Fibroblast of the aortic adventitia (primary cell): ENCODE results near the gene NPIPA3. TPM values are rescaled to one million over a fixed set of nuclear protein-coding genes. Genes with fewer than 3 reads are reported as not detected.
"Not testable (repeated sequence)": the region's sequence is repeated elsewhere in the genome, so short reads cannot be mapped to it uniquely, and the experiment has no call there.

Experiments used
- DNase-seq: peaks from one replicate; pipeline ENCODE4 v3.0.0-alpha.2; 2010; ENCODE audit warnings: low read depth
- H3K4me3 ChIP-seq: 2 replicates; pipeline ENCODE4 v1.5.1; 2011; ENCODE audit warnings: low read depth, mild to moderate bottlenecking, control low read depth, low read length, moderate library complexity
- total RNA-seq: library from RNA; depleted of rRNA; stranded (reverse); fragments of >200 nt; gene quantifications from 2 replicates; pipeline ENCODE4 v1.2.3, GENCODE V29; 2012; ENCODE audit warnings: low replicate concordance

Gene NPIPA3
- total RNA-seq, 1 donor, result 0.54 TPM

DNA sequence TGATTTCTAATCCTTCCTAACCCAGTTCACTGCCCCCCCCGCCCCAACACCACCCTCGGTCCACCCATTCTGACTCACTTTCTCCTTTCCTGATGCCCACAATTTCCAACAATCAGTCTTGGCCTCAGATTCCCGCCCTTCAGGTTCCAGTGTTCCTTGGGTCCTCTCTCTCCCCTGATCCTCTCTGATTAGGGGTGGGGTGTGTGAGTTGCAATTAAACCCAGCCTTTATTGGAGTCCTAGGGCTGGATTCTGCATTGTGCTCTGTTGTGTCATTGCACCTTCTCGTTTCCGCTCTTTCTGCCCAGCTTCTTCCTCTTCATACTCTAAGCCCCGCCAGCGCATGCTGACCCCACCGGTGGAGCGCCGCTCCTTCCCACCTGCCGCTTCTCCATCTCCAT lies 38.6 kb downstream of the NPIPA3 start:
- DNase-seq, H3K4me3 ChIP-seq: not testable (repeated sequence)

DNA sequence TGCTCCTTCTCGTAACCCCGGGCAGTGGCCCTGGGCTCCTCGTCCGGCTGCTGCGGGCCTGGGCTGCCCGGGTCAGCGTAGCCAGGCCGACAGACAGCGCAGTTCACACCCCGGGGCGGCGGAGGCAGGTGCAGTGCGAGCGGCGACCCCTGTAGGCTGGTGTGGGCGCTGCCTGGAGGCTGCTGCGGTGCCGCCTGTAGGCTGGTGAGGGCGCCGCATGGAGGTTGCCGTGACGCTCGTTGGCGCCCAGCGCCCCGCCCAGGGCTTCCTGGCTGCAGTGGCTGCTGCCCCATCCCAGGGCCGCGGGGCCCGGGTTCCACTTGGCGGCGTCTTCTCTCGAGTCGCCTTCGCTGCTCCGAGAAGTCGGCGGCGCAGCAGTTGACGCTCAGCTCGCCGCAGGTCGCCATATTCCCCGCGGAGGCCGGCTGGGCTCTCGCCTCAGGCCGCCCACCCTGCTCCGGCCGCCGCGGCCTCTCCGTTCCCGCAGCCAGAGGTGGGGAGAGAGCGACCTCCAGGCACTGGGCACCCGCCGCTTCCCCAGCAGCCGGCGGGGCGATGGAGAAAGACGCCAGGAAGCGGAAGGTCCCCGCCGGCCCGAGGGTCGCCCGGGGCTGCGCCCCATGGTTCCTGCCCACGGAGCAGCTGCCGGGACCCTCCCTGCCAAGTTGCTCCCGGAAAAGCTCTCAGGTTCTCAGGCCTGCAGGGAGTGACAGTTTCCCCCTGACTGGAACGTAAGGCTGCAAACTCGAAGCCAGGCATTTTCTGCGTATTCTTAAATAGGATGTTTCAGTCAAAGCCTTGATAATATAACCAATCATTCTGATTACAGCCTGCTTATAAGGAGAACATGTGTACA lies 39.3 kb downstream of the NPIPA3 start, which contains the start of gene NPIPA2:
NPIPA2 (plus strand) TSS at position 261 of the 856 bp plus-strand sequence. CDS start 5,533 bp downstream, outside the sequence.
- not testable (repeated sequence) for H3K4me3 ChIP-seq, DNase-seq

DNA sequence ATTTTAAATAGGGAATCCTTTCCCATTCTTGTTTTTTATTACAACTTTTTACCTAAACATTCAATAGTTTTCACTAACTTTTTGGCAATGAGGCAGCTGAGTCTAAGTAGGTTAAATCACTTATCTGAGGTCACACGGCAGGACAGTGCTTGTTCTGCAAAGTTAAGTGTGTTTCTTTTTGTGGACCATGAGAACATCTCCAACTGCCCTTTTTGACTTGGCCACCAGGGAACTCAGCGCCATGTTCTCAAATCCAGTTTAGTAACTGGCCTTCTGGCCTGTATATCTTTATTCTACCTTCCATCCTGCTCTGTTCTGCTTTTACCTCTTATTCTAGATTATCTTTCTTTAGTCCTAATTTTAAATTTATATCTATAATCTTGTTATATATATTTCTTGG lies 70.4 kb downstream of the NPIPA3 start:
- not testable (repeated sequence) for DNase-seq, H3K4me3 ChIP-seq

DNA sequence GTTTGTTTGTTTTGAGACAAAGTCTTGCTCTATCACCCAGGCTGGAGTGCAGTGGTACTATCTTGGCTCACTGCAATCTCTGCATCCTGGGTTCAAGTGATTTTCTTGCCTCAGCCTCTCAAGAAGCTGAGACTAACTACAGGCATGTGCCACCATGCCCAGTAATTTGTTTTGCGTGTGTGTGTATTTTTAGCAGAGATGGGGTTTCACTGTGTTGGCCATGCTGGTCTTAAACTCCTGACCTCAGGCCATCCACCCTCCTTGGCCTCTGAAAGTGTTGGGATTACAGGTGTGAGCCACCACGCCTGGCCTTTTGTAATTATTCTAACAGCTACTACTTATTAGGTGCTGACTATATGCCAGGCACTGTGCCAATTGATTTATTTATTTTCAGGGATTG lies 72.4 kb downstream of the NPIPA3 start:
- not testable (repeated sequence) for H3K4me3 ChIP-seq, DNase-seq

Other genes with a start within 250 kb of the NPIPA3 start
- gene PARN, start 73.2 kb upstream of the NPIPA3 start, total RNA-seq, result 37.2 and 65.6 TPM in 2 replicates
- 78.4 and 129 TPM in 2 replicates for gene BFAR, start 70.5 kb upstream of the NPIPA3 start, total RNA-seq
- not detected in 2 replicates for gene PLA2G10, start 9.1 kb upstream of the NPIPA3 start, total RNA-seq
- gene NPIPA2, start 39.1 kb downstream of the NPIPA3 start, total RNA-seq, result 0.36 TPM in 1 of 2 replicates, not detected in the other
- gene NOMO1, start 130.3 kb downstream of the NPIPA3 start, total RNA-seq, result 40.7 and 97.7 TPM in 2 replicates
- 47.7 and 52.7 TPM in 2 replicates for gene NPIPA1, start 234.0 kb downstream of the NPIPA3 start, total RNA-seq